ENCODE results near the gene WDFY4. TPM values are rescaled to one million over a fixed set of nuclear protein-coding genes. Genes with fewer than 3 reads are reported as not detected.

The WDFY4 gene
- total RNA-seq, 2 donors from 2014 or later, result 0.70 to 2.0 TPM

GRCh38 chr10:48847691-48848090, 163.0 kb downstream of the WDFY4 start:
- no peaks in the 10 kb centered on the region for H3K4me1 ChIP-seq
- TF ChIP-seq CTCF (IDR thresholded peaks at IDR 0.05), result no peak
- no peak for DNase-seq (ENCODE audit: low spot score)
- H3K27ac ChIP-seq, result no peak overlapping the region
- no peak overlapping the region for H3K4me3 ChIP-seq
- H3K36me3 ChIP-seq, result no peaks in the 10 kb centered on the region
- H3K9me3 ChIP-seq, result no peaks in the 10 kb centered on the region
- H3K27me3 ChIP-seq, result no peaks in the 10 kb centered on the region

GRCh38 chr10:48856855-48857254, 172.2 kb downstream of the WDFY4 start:
- H3K4me3 ChIP-seq, result no peak overlapping the region
- DNase-seq (ENCODE audit: low spot score), result no peak
- no peaks in the 10 kb centered on the region for H3K27me3 ChIP-seq
- H3K36me3 ChIP-seq, result no peaks in the 10 kb centered on the region
- H3K27ac ChIP-seq, result no peak overlapping the region
- H3K4me1 ChIP-seq, result no peaks in the 10 kb centered on the region
- TF ChIP-seq CTCF (IDR thresholded peaks at IDR 0.05), result no peak
- peaks cover 0 to 13% of the 10 kb centered on the region in 2 donors for H3K9me3 ChIP-seq

- Histone ChIP-seq H3K4me3 (no peak overlapping the region), H3K36me3 (no peaks in the 10 kb centered on the region), H3K9me3 (no peaks in the 10 kb centered on the region), H3K27me3 (no peaks in the 10 kb centered on the region), H3K4me1 (no peaks in the 10 kb centered on the region), H3K27ac (no peak overlapping the region)
- no peak for TF ChIP-seq CTCF (IDR thresholded peaks at IDR 0.05)
- no peak for DNase-seq (ENCODE audit: low spot score)
Observed at GRCh38 chr10:48872234-48872633, 187.6 kb downstream of the WDFY4 start.

- Histone ChIP-seq H3K4me3 (no peak overlapping the region), H3K27me3 (no peaks in the 10 kb centered on the region), H3K36me3 (no peaks in the 10 kb centered on the region), H3K9me3 (no peaks in the 10 kb centered on the region), H3K4me1 (no peaks in the 10 kb centered on the region), H3K27ac (no peak overlapping the region)
- DNase-seq (ENCODE audit: low spot score), result no peak
- TF ChIP-seq CTCF (IDR thresholded peaks at IDR 0.05), result no peak
Observed at GRCh38 chr10:48878091-48878490, 193.4 kb downstream of the WDFY4 start.

GRCh38 chr10:48879451-48879850, 194.8 kb downstream of the WDFY4 start:
- no peak for DNase-seq (ENCODE audit: low spot score)
- TF ChIP-seq CTCF (IDR thresholded peaks at IDR 0.05), result no peak

GRCh38 chr10:48880016-48880705, 195.5 kb downstream of the WDFY4 start:
- Histone ChIP-seq H3K27ac (no peak overlapping the region), H3K36me3 (no peaks in the 10 kb centered on the region), H3K27me3 (no peaks in the 10 kb centered on the region), H3K4me3 (no peak overlapping the region), H3K4me1 (no peaks in the 10 kb centered on the region), H3K9me3 (no peaks in the 10 kb centered on the region)
- DNase-seq (ENCODE audit: low spot score), result peak; percentile 32
- no peak for TF ChIP-seq CTCF (IDR thresholded peaks at IDR 0.05)

More at GRCh38 chr10:48879451-48879850, 194.8 kb downstream of the WDFY4 start:
- H3K27ac ChIP-seq, result no peak overlapping the region
- H3K4me3 ChIP-seq, result no peak overlapping the region
- H3K9me3 ChIP-seq, result no peaks in the 10 kb centered on the region
- H3K36me3 ChIP-seq, result no peaks in the 10 kb centered on the region
- H3K4me1 ChIP-seq, result no peaks in the 10 kb centered on the region
- H3K27me3 ChIP-seq, result no peaks in the 10 kb centered on the region
